ENCODE results near the gene OR1E1.
"Not testable (repeated sequence)": the region's sequence is repeated elsewhere in the genome, so short reads cannot be mapped to it uniquely, and the experiment has no call there.

Gene OR1E1

GRCh38 chr17:3415610-3416009, 17.4 kb upstream of the OR1E1 start:
- DNase-seq (ENCODE audit: low read depth in 2 of 2), result no peak
- H3K4me3 ChIP-seq (replicated peaks in 1 of 2; ENCODE audit: low read depth in 2 of 2, low read length in 2 of 2), result no peak overlapping the region
- TF ChIP-seq CTCF (IDR thresholded peaks at IDR 0.05; ENCODE audit: low read depth, low read length), result no peak

- H3K4me3 ChIP-seq (replicated peaks in 1 of 2; ENCODE audit: low read depth in 2 of 2, low read length in 2 of 2); DNase-seq (ENCODE audit: low read depth in 2 of 2): not testable (repeated sequence)
Measured at GRCh38 chr17:3412216-3412615, 14.0 kb upstream of the OR1E1 start.

GRCh38 chr17:3411070-3411469, 12.9 kb upstream of the OR1E1 start, which contains the start of gene OR3A3:
TSS of gene OR3A3 (plus strand) at chr17:3411370.
- no peak for TF ChIP-seq CTCF (IDR thresholded peaks at IDR 0.05; ENCODE audit: low read depth, low read length)
- no peak for DNase-seq (ENCODE audit: low read depth in 2 of 2)
- H3K4me3 ChIP-seq (replicated peaks in 1 of 2; ENCODE audit: low read depth in 2 of 2, low read length in 2 of 2), result no peak within 1 kb of the TSS

- H3K4me3 ChIP-seq (replicated peaks in 1 of 2; ENCODE audit: low read depth in 2 of 2, low read length in 2 of 2); DNase-seq (ENCODE audit: low read depth in 2 of 2): not testable (repeated sequence)
Measured at GRCh38 chr17:3403856-3404255, 5.6 kb upstream of the OR1E1 start.

GRCh38 chr17:3401786-3402185, 3.6 kb upstream of the OR1E1 start:
- DNase-seq (ENCODE audit: low read depth in 2 of 2), result no peak
- no peak overlapping the region for H3K4me3 ChIP-seq (replicated peaks in 1 of 2; ENCODE audit: low read depth in 2 of 2, low read length in 2 of 2)
- TF ChIP-seq CTCF (IDR thresholded peaks at IDR 0.05; ENCODE audit: low read depth, low read length), result no peak

- no peak overlapping the region for H3K4me3 ChIP-seq (replicated peaks in 1 of 2; ENCODE audit: low read depth in 2 of 2, low read length in 2 of 2)
- peak in 1 of 2 donors; percentile 3 for DNase-seq (ENCODE audit: low read depth in 2 of 2)
- TF ChIP-seq CTCF (IDR thresholded peaks at IDR 0.05; ENCODE audit: low read depth, low read length), result no peak
Measured at GRCh38 chr17:3400055-3400454, 1.8 kb upstream of the OR1E1 start.

- not testable (repeated sequence) for H3K4me3 ChIP-seq (replicated peaks in 1 of 2; ENCODE audit: low read depth in 2 of 2, low read length in 2 of 2); DNase-seq (ENCODE audit: low read depth in 2 of 2)
Measured at GRCh38 chr17:3397801-3398200, 409 bp downstream of the OR1E1 start.

GRCh38 chr17:3389791-3390190, 8.4 kb downstream of the OR1E1 start:
- TF ChIP-seq CTCF (IDR thresholded peaks at IDR 0.05; ENCODE audit: low read depth, low read length), result no peak
- no peak overlapping the region for H3K4me3 ChIP-seq (replicated peaks in 1 of 2; ENCODE audit: low read depth in 2 of 2, low read length in 2 of 2)
- no peak for DNase-seq (ENCODE audit: low read depth in 2 of 2)
